HL-60 (cell line): ENCODE data around the gene MTREX.

Experiments used
- DNase-seq, 2 experiments: peaks; one replicate each; pipeline ENCODE4 v3.0.0-alpha.2; 2010 to 2020; ENCODE audit warnings: low read depth in 1 of 2, low spot score in 1 of 2
- H3K27ac ChIP-seq: fragments of 250-450 bp; sonication (Bioruptor Pico); replicated peaks from 2 replicates; pipeline ENCODE4 v1.5.1; 2020; ENCODE audit warnings: mild to moderate bottlenecking, moderate library complexity
- H3K27me3 ChIP-seq: fragments of 250-450 bp; sonication (Bioruptor Pico); 2 replicates; pipeline ENCODE4 v1.5.1; 2021; ENCODE audit warnings: mild to moderate bottlenecking, moderate library complexity; ENCODE audit not compliant: insufficient read depth, poor library complexity, severe bottlenecking
- H3K4me3 ChIP-seq: replicated peaks from 2 replicates; pipeline ENCODE4 v1.5.1; 2011; ENCODE audit warnings: mild to moderate bottlenecking, control low read depth, low read length; ENCODE audit not compliant: insufficient read depth
- GABPA ChIP-seq: IDR thresholded peaks from 2 replicates; pipeline ENCODE4 v1.6.1; 2012; ENCODE audit warnings: low read depth
- POLR2AphosphoS5 ChIP-seq: IDR thresholded peaks from 2 replicates; pipeline ENCODE4 v1.6.1; 2012; ENCODE audit warnings: low read depth
- SPI1 ChIP-seq: IDR thresholded peaks from 2 replicates; pipeline ENCODE4 v1.6.1; 2012; ENCODE audit warnings: low read depth, mild to moderate bottlenecking, borderline replicate concordance
- TF ChIP-seq, protein P1 (sequence below): IDR thresholded peaks from 2 replicates; pipeline ENCODE4 v1.6.1; 2012; ENCODE audit warnings: low read depth; ENCODE audit not compliant: insufficient replicate concordance
- TF ChIP-seq, protein P2 (sequence below): IDR thresholded peaks from one replicate; pipeline ENCODE4 v1.5.1; 2011; ENCODE audit warnings: low read length, control low read depth, inconsistent platforms; ENCODE audit not compliant: insufficient read depth

Gene MTREX

DNA sequence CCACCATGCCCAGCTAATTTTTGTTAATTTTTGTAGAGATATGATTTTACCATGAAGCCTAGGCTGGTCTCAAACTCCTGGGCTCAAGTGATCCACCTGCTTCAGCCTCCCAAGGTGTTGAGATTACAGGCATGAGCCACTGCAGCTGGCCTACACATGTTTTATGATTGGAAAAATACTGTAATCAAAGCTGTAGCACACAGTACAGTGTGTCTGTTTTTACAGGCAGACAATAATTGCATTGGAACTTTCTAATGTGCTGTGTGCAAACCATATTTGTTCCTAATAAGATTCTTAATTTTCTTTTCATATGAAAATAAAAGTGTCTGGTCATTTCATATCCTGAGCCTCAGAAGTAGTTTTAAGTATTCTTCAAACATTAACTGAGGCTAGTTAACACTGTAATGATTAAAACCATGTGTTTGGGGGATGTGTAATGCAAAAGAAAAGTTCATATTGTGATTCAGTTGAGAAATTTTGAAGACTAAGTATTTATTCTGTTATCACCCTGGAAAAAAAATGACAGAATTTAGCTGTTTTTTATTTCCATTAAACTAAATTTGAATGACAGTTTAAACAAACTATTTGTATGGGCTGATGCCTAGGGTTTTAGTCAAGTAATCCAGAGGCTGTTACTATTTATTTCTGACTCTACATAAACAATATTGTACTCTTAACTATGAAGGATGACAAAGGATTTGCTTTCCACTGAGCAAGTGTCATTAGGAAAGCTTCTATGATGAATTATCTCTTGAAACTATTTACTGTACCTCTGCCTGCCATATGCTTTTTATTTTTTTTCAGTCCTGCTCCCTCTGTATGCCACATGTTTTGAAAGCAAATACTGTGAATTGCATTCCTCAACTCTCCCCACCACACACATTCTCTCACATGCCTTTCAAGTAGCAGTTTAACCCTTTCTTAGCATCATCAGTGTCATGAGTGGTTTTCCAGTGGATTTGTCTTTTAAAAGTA, 111.5 kb downstream of the MTREX start:
- no peak overlapping the region for H3K27ac ChIP-seq
- H3K4me3 ChIP-seq, result no peak overlapping the region
- TF ChIP-seq SPI1 (no peak), GABPA (no peak), POLR2AphosphoS5 (no peak)
- TF ChIP-seq, protein P1, sequence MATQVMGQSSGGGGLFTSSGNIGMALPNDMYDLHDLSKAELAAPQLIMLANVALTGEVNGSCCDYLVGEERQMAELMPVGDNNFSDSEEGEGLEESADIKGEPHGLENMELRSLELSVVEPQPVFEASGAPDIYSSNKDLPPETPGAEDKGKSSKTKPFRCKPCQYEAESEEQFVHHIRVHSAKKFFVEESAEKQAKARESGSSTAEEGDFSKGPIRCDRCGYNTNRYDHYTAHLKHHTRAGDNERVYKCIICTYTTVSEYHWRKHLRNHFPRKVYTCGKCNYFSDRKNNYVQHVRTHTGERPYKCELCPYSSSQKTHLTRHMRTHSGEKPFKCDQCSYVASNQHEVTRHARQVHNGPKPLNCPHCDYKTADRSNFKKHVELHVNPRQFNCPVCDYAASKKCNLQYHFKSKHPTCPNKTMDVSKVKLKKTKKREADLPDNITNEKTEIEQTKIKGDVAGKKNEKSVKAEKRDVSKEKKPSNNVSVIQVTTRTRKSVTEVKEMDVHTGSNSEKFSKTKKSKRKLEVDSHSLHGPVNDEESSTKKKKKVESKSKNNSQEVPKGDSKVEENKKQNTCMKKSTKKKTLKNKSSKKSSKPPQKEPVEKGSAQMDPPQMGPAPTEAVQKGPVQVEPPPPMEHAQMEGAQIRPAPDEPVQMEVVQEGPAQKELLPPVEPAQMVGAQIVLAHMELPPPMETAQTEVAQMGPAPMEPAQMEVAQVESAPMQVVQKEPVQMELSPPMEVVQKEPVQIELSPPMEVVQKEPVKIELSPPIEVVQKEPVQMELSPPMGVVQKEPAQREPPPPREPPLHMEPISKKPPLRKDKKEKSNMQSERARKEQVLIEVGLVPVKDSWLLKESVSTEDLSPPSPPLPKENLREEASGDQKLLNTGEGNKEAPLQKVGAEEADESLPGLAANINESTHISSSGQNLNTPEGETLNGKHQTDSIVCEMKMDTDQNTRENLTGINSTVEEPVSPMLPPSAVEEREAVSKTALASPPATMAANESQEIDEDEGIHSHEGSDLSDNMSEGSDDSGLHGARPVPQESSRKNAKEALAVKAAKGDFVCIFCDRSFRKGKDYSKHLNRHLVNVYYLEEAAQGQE, result no peak
- TF ChIP-seq, protein P2, sequence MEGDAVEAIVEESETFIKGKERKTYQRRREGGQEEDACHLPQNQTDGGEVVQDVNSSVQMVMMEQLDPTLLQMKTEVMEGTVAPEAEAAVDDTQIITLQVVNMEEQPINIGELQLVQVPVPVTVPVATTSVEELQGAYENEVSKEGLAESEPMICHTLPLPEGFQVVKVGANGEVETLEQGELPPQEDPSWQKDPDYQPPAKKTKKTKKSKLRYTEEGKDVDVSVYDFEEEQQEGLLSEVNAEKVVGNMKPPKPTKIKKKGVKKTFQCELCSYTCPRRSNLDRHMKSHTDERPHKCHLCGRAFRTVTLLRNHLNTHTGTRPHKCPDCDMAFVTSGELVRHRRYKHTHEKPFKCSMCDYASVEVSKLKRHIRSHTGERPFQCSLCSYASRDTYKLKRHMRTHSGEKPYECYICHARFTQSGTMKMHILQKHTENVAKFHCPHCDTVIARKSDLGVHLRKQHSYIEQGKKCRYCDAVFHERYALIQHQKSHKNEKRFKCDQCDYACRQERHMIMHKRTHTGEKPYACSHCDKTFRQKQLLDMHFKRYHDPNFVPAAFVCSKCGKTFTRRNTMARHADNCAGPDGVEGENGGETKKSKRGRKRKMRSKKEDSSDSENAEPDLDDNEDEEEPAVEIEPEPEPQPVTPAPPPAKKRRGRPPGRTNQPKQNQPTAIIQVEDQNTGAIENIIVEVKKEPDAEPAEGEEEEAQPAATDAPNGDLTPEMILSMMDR, result no peak
- no peaks in the 10 kb centered on the region for H3K27me3 ChIP-seq
- no peak for DNase-seq

DNA sequence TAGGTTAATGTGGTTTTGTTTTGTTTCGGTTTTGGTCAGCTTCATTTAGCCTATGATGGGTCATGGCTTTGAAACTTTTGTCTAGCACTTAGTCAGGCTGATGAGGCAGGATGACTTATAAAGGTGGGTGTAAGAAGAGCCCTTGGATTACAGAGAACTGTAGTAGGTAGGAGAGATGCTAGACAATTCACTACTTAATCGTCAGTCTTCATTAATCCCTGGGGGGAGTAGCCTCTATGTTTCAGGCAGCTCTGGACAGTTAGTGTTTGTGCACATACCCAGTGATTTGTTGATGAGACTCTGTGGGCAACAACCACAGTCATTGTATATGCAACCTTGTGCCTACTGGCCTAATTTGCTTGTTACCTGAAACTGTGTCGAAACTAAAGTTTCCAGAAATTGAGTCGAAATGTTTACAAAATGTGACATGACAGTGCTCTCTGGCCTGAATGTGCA, 113.3 kb downstream of the MTREX start:
- Histone ChIP-seq H3K4me3 (no peak overlapping the region), H3K27ac (no peak overlapping the region)
- no peak for DNase-seq

DNA sequence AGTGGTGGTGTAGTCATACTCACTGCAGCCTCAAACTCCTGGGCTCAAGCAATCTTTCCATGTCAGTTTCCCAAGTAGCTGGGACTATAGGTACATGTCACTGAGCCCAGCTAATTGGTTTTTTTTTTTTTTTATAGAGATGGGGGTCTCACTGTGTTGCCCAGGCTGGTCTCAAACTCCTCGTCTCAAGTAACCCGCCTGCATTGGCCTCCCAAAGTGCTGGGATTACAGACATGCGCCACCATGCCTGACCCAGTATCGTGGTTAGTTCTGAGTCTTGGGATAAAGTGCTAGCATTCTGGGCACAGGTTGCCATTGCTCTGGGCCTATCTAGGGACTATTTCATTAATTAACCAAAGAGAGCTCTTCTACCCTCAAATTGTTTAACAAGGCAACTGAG, 118.7 kb downstream of the MTREX start:
- DNase-seq, result no peak
- Histone ChIP-seq H3K27ac (no peak overlapping the region), H3K4me3 (no peak overlapping the region), H3K27me3 (no peaks in the 10 kb centered on the region)
- TF ChIP-seq GABPA (no peak), SPI1 (no peak), POLR2AphosphoS5 (no peak)
- TF ChIP-seq, protein P2, result no peak
- TF ChIP-seq, protein P1, result no peak

More for the DNA sequence above, 113.3 kb downstream of the MTREX start:
- no peaks in the 10 kb centered on the region for H3K27me3 ChIP-seq
- TF ChIP-seq SPI1, result no peak
- no peak for TF ChIP-seq POLR2AphosphoS5
- TF ChIP-seq, protein P1, result no peak
- TF ChIP-seq, protein P2, result no peak
- TF ChIP-seq GABPA, result no peak
